Ramos (cell line): ENCODE results near the gene ARFGEF3.

Source experiments
- in situ Hi-C: fragments of 300-500 bp; cut with MboI; formaldehyde crosslinking; loops from one replicate; pipeline ENCODE4 v1.14.3; 2022; ENCODE audit warnings: low sequenced_read_pairs; ENCODE audit not compliant: unreplicated experiment

ARFGEF3 gene

DNA sequence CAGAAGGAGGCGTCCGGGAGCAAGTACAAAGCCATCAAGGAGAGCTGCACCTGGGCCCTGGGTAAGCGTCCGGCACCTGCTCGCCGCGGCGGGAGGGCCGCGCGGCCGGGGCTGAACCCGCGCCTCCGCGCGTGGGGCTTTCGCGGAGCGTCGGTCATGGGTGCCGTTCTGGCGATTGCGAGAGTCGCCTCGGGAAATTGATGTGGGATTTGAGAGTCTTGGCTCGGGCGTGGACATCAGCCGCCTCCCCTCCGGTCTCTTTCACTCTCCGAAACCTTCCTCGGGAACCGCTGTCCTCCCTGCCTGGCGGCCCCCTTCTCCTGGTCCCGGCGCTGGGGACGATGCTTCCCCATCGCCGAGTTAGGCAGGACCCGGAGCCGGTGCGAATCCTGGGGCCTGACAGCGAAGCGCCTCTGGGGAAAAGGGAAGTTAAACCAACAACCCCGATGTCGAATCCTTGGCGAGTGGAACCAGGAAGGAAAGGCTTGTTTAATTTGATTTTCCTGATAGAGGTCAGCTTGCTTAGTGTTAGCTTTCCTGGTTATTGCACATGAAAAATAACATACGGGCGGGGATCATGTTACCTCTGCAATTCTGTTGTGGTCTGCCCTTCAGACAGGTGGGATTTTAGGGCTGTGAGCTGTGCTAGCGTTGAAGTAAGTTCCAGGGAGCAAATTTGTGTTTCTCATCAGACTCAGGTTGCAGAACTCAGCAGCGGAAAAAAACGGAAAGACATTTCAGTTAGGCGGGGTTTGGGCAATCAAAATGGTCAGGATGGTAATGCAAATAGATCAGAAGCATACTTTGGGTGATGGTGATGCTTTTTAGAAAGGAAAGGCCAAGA lies 594 bp downstream of the ARFGEF3 start:
- in situ Hi-C loops = no loop called here

DNA sequence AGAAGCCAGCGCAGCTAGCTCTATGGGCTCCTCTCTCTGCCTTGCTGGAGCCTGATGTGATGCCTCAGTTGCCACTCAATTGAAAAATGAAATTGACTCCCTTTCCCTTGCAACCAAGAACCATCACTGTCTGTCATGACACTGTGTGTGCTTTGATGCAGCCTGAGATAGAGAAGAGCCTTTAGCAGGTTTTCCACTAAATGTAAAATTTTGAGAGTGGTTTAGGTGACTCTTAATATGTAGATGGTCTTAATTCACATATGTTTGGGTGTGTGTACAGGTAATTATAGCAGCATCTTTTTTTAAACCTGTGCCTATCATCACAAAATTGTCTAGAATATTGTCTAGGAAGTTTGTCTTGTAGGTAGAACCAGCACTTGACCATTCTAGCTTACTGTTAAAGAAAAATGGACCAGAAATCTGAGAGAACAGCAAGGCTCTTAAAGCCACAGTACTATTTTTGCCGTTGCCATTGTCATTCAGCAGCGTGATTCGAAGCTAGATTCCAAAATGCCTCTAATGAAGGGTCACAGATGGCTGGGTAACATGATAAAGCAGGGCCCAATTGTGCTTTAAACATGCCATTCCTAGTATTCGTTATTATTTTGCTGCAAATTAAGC lies 1.3 kb downstream of the ARFGEF3 start:
- in situ Hi-C loops = no loop called here

DNA sequence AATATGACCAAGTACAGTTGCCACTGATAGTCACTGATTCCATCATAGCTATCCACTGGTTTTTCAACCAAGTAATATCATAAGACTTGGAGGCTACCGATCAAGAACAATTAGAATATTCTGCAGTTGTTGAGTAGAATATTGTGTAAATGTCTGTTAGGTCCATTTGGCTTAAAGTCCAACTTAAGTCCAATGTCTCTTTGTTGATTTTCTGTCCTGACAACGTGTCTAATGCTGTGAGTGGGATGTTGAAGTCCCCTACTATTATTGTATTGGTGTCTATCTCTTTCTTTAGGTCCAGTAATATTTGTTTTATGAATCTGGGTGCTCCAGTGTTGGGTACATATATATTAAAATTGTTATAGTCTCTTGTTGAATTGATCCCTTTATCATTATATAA lies 13.9 kb downstream of the ARFGEF3 start:
- in situ Hi-C loops = no loop called here

DNA sequence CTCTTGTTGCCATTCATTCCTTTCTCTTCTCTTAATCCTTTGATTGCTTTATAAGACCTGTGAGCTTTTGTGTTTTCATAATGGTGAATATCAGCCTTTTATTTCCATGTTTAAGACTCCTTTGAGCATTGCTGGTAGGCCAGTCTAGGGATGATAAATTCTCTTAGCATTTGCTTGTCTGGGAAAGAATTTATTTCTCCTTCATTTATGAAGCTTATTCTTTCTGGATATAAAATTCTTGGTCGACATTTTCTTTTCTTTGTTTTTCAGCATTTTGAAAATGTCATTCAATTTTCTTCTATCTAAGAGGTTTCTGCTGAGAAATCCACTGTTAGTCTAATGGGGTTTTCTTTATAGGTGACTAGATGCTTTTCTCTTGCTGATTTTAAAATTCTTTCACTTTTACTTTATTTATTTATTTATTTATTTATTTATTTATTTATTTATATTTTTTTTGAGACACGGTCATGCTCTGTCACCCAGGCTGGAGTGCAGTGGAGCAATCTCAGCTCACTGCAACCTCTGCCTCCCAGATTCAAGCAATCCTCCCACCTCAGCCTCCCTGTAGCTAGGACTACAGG lies 15.0 kb downstream of the ARFGEF3 start:
- in situ Hi-C loops = no loop called here

- in situ Hi-C loops = no loop called here
These were observed 21.4 kb downstream of the ARFGEF3 start for GRCh38 chr6:138182939-138183789.

GRCh38 chr6:138183790-138184134 lies 22.0 kb downstream of the ARFGEF3 start:
- in situ Hi-C loops = no loop called here

- in situ Hi-C loops = no loop called here
These were observed 22.5 kb downstream of the ARFGEF3 start for GRCh38 chr6:138184230-138184629.

GRCh38 chr6:138187156-138187555 lies 25.4 kb downstream of the ARFGEF3 start:
- in situ Hi-C loops = no loop called here

DNA sequence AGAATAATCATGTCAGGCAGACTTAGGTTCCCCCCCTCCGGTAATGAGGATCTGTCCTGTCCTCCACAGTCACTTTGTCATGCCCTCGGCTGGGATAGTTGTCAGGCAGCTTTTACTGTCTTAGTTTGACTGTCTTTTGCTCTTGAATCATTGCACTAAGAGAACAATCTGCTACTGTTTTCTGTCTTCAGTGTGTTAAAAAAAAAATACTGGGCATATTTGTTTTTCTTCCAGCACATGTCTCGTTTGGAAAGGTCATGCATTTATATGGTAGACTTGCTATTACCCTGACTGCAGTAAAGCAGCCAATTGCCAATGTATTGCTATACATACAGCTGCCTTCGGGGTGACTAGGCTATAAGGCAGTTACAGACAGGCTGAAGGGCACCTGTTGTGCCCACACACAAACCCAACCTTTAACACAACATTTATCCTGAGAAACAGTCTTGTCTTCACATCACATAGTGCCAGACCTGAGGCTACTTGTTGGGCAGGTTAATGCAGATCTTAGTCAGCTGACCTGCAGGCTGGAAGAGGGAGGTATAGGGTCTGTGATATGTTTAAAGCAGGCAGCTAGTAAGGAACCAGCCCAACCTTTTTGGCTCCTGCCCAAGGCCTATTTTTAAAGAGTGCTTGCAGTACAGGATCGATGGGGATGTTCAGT lies 26.7 kb downstream of the ARFGEF3 start:
- in situ Hi-C loops = no loop called here

DNA sequence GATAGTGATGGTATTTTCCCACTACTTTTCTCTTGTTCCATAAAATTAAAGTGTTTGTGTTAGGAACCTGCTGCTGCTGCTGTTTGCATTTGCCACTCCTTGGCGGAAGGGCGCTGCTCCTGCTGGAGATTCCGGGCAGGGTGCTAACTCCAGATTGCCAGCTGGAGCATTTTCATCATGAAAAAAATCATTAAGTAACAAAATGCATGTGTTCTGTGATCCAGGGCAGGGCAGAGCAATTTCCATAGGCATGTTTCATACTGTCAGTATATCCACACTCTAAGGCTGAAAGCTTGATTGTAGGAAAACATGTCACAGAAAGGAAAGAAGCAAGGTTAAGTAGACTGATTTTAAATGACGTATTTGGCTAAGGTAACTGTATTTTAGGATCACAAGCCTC lies 32.5 kb downstream of the ARFGEF3 start:
- in situ Hi-C loops = no loop called here

GRCh38 chr6:138196122-138196738 lies 34.5 kb downstream of the ARFGEF3 start:
- in situ Hi-C loops = no loop called here

DNA sequence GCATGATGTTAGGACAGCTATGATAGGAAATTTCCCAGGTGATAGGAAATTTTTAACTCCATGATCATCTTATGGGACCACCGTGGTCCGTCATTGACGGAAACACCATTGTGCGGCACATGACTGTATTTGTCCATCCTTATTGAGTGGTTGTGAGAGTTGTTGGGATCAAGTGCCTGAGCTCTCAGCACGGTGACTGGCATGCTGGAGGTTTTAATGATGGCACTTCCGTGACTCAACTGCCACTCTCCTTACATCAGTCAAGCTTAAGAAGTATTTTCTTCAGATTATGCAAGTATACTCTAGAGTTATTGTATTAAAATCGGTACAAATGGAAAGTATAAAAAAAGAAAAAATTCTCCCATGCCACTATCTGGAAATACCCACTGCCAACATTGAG lies 35.8 kb downstream of the ARFGEF3 start:
- in situ Hi-C loops = no loop called here

- in situ Hi-C loops = no loop called here
These were observed 36.8 kb downstream of the ARFGEF3 start for GRCh38 chr6:138198430-138199091.

GRCh38 chr6:138201836-138202235 lies 40.1 kb downstream of the ARFGEF3 start:
- in situ Hi-C loops = no loop called here

DNA sequence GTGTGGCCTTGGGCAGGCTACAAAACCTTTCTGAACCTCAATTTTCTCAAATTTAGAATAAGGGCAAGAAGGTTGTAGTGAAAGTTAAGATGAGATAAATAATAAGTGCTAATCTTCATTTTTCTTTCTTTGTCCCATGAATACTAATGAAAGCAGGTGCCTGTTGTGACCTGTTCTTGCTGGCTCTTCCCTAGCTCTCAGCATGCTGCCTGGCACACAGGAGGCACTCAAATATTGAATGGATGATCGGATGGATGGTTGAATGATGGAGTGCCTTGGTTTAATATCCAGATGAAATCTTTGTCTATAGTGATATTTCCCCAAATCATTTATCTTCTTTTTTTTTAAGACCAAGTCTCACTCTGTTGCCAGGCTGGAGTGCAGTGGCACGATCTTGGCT lies 41.6 kb downstream of the ARFGEF3 start:
- in situ Hi-C loops = no loop called here

DNA sequence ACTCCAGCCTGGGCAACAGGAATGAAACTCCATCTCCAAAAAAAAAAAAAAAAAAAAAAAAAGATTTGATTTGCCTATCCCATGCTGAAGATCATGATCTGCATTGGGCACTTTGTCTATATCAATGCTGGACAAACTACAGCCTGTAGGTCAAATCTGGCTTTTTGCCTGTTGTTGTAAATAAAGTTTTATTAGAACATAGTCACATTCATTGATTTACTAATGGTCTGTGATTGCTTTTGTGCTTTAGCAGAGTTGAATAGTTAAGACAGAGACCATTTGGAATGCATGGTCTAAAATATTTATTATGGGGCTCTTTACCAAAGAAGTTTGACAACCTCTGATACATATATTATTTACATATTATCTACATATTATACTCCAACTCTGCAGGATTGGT lies 42.6 kb downstream of the ARFGEF3 start:
- in situ Hi-C loops = no loop called here

GRCh38 chr6:138204792-138205384 lies 43.1 kb downstream of the ARFGEF3 start:
- in situ Hi-C loops = no loop called here

DNA sequence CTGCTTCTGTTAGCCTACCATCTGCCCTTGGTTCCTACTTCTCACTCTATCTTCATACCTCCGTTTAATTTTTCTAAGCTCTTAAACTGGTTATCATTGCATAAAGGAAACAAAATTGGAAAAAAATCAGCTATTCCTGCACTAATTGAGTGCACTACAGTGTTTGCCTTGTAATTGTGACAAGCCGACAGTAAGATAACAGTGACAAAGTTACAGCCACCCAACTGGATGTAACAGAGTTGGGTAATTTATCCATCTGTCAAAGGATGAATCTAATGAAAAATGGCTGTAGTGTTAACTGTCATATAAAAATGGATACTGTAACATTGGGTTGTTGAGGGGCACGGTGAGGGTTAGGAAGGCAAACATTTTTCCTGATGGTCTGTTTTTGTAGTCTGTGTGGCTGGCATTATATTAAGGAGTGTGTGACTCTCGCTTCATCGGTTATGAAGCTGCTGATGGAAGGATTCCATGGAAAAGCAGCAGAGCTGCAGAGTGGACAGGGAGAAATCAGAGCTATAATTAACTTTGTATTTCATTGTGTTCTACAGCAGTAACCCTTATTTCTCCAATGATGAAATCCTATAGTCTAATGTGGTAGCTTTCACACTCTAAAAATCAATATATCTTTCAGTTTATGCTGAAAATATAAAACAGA lies 43.8 kb downstream of the ARFGEF3 start:
- in situ Hi-C loops = no loop called here
